HCT116 (cell line): ENCODE results near the gene EPHA3. TPM values are rescaled to one million over a fixed set of nuclear protein-coding genes. Genes with fewer than 3 reads are reported as not detected.

Experiments
- ATAC-seq: fragments of 200-7000 bp; cut with Tn5 transposase; 2 replicates; pipeline ENCODE4 v1.9.1; 2020; ENCODE audit warnings: mild to moderate bottlenecking, moderate library complexity
- BruUV-seq: library from RNA; stranded (reverse); fragments of 400-500 nt; replicated peaks from 2 replicates; lab custom pipeline; 2021; lab: Mats Ljungman, UMichigan
- CTCF ChIA-PET: fragments of 300-600 bp; sonication (Branson Sonifier 250); formaldehyde crosslinking; loops from one replicate; lab custom pipeline; 2021; ENCODE audit warnings: antibody characterized with exemption; lab: Charles Lee
- POLR2A ChIA-PET: fragments of 300-600, 350-600 bp; sonication (Branson Sonifier 250); formaldehyde crosslinking; loops from one replicate; lab custom pipeline; 2021; ENCODE audit warnings: antibody characterized with exemption; lab: Charles Lee
- RAD21 ChIA-PET, 2 experiments: fragments of 300-600 bp; sonication (Branson Sonifier 250); formaldehyde crosslinking; loops; one replicate each; lab custom pipeline; 2023; ENCODE audit warnings: low total read pairs in 2 of 2; ENCODE audit not compliant: uncharacterized antibody in 2 of 2, unreplicated experiment in 2 of 2, low non-redundant PET in 1 of 2; lab: Charles Lee
- DNase-seq: peaks from one replicate; pipeline ENCODE4 v3.0.0-alpha.2; 2010; ENCODE audit warnings: low read depth, low spot score
- H2AFZ ChIP-seq: fragments of 200-600 bp; shearing (Covaris generic), sonication (generic); 2 replicates; pipeline ENCODE4 v1.6.1; 2017; ENCODE audit warnings: low read depth, mixed run types, mixed read lengths, antibody characterized with exemption, low read length; ENCODE audit not compliant: poor library complexity, severe bottlenecking
- H3K27ac ChIP-seq: 2 replicates; pipeline ENCODE4 v1.5.1; 2012; ENCODE audit warnings: low read depth, low read length
- H3K27me3 ChIP-seq: fragments of 200-600 bp; sonication (generic); 2 replicates; pipeline ENCODE4 v1.6.1; 2016; ENCODE audit warnings: mixed run types, low read length, mixed read lengths; ENCODE audit not compliant: insufficient read depth
- H3K36me3 ChIP-seq, 2 experiments: fragments of 200-500 bp in 1 of 2; fragments of 200-600 bp in 1 of 2; sonication (Bioruptor generic) in 1 of 2; sonication (generic) in 1 of 2; 2 replicates each; pipeline versions ENCODE4 v1.5.1 to v1.6.1; 2014 to 2016; ENCODE audit warnings: low read length in 2 of 2, inconsistent platforms in 1 of 2, mixed read lengths in 1 of 2, mixed run types in 1 of 2; ENCODE audit not compliant: insufficient read depth in 2 of 2, control insufficient read depth in 1 of 2
- H3K4me1 ChIP-seq, 2 experiments: fragments of 200-600 bp in 1 of 2; sonication (generic) in 1 of 2; 2 replicates each; pipeline versions ENCODE4 v1.5.1 to v1.6.1; 2012 to 2017; ENCODE audit warnings: low read length in 2 of 2, inconsistent platforms in 1 of 2, mild to moderate bottlenecking in 1 of 2, mixed read lengths in 1 of 2, mixed run types in 1 of 2, moderate library complexity in 1 of 2; ENCODE audit not compliant: insufficient read depth in 2 of 2, control insufficient read depth in 1 of 2
- H3K4me2 ChIP-seq: fragments of 200-600 bp; sonication (generic); 2 replicates; pipeline ENCODE4 v1.6.1; 2017; ENCODE audit warnings: mixed run types, low read length, mixed read lengths
- H3K4me3 ChIP-seq, 2 experiments: fragments of 200-600 bp in 1 of 2; sonication (generic) in 1 of 2; replicated peaks in 1 of 2; 2 replicates each; pipeline ENCODE4 v1.5.1; 2011 to 2016; ENCODE audit warnings: low read length in 2 of 2, control low read depth in 1 of 2, low read depth in 1 of 2, mild to moderate bottlenecking in 1 of 2, mixed read lengths in 1 of 2, mixed run types in 1 of 2
- H3K79me2 ChIP-seq: fragments of 200-600 bp; sonication (generic); 2 replicates; pipeline ENCODE4 v1.6.1; 2017; ENCODE audit warnings: mild to moderate bottlenecking, mixed run types, low read length, moderate library complexity, mixed read lengths; ENCODE audit not compliant: insufficient read depth
- H3K9ac ChIP-seq: fragments of 200-600 bp; sonication (generic); 2 replicates; pipeline ENCODE4 v1.6.1; 2016; ENCODE audit warnings: low read length, mixed read lengths
- H3K9me2 ChIP-seq: fragments of 200-600 bp; sonication (generic), shearing (Covaris generic); 2 replicates; pipeline ENCODE4 v1.6.1; 2017; ENCODE audit warnings: mixed run types, mild to moderate bottlenecking, moderate library complexity; ENCODE audit not compliant: insufficient read depth
- H3K9me3 ChIP-seq, 2 experiments: fragments of 200-500 bp in 1 of 2; fragments of 200-600 bp in 1 of 2; sonication (Bioruptor generic) in 1 of 2; sonication (generic) in 1 of 2; 2 replicates each; pipeline ENCODE4 v1.6.1; 2014 to 2017; ENCODE audit warnings: low read length in 2 of 2, mixed read lengths in 2 of 2, inconsistent platforms in 1 of 2, low read depth in 1 of 2, mild to moderate bottlenecking in 1 of 2, mixed run types in 1 of 2, moderate library complexity in 1 of 2; ENCODE audit not compliant: control insufficient read depth in 1 of 2, insufficient read depth in 1 of 2
- H4K20me1 ChIP-seq: fragments of 200-600 bp; sonication (generic), shearing (Covaris generic); 2 replicates; pipeline ENCODE4 v1.6.1; 2017; ENCODE audit warnings: mixed run types, mild to moderate bottlenecking, moderate library complexity; ENCODE audit not compliant: insufficient read depth
- CBX3 ChIP-seq: IDR thresholded peaks from 2 replicates; pipeline ENCODE4 v1.6.1; 2012; ENCODE audit warnings: low read depth
- EGR1 ChIP-seq: IDR thresholded peaks from 2 replicates; pipeline ENCODE4 v1.6.1; 2012; ENCODE audit warnings: low read depth
- EZH2phosphoT487 ChIP-seq: fragments of 200-600 bp; IDR thresholded peaks from 2 replicates; pipeline ENCODE4 v1.6.1; 2018; ENCODE audit warnings: antibody characterized with exemption, borderline replicate concordance
- FOSL1 ChIP-seq: IDR thresholded peaks from 2 replicates; pipeline ENCODE4 v1.6.1; 2012; ENCODE audit warnings: low read depth
- JUND ChIP-seq: IDR thresholded peaks from 2 replicates; pipeline ENCODE4 v1.6.1; 2012
- POLR2A ChIP-seq: IDR thresholded peaks from 2 replicates; pipeline ENCODE4 v1.7.0; 2011; ENCODE audit warnings: borderline replicate concordance; ENCODE audit not compliant: insufficient read depth, insufficient read length; ENCODE audit errors: extremely low read depth
- POLR2AphosphoS5 ChIP-seq: IDR thresholded peaks from 2 replicates; pipeline ENCODE4 v1.6.1; 2011; ENCODE audit warnings: mild to moderate bottlenecking, low read depth, low read length, moderate library complexity
- SIN3A ChIP-seq: IDR thresholded peaks from 2 replicates; pipeline ENCODE4 v1.6.1; 2012; ENCODE audit warnings: low read depth
- SP1 ChIP-seq: IDR thresholded peaks from 2 replicates; pipeline ENCODE4 v1.6.1; 2012; ENCODE audit warnings: low read depth
- YY1 ChIP-seq: IDR thresholded peaks from 2 replicates; pipeline ENCODE4 v1.6.1; 2011; ENCODE audit warnings: low read length, low read depth, moderate library complexity, mild to moderate bottlenecking; ENCODE audit not compliant: insufficient replicate concordance; ENCODE audit errors: extremely low read depth
- ZFX ChIP-seq: fragments of 450-650 bp; IDR thresholded peaks from 2 replicates; pipeline ENCODE4 v1.6.1; 2017
- intact Hi-C: fragments of 100-400 bp; cut with micrococcal nuclease; formaldehyde crosslinking; loops from 2 replicates; pipeline ENCODE4 v1.10.0; 2022
- total RNA-seq: library from RNA; stranded (reverse); gene quantifications from one replicate; pipeline ENCODE4 v1.2.1, GENCODE V29; 2021; ENCODE audit not compliant: unreplicated experiment
- TF ChIP-seq, protein P1 (sequence below): IDR thresholded peaks from 2 replicates; pipeline ENCODE4 v1.6.1; 2012; ENCODE audit warnings: low read depth
- TF ChIP-seq, protein P2 (sequence below), 3 experiments: fragments of 200-600 bp in 1 of 3; sonication (generic) in 1 of 3; IDR thresholded peaks in 2 of 3; conservative IDR thresholded peaks in 1 of 3; 2 replicates each; pipeline ENCODE4 v1.5.1; 2012 to 2017; ENCODE audit warnings: low read depth in 2 of 3, low read length in 2 of 3, antibody characterized with exemption in 1 of 3, borderline replicate concordance in 1 of 3, control low read depth in 1 of 3, mild to moderate bottlenecking in 1 of 3, mixed read lengths in 1 of 3, mixed run types in 1 of 3, moderate library complexity in 1 of 3; ENCODE audit not compliant: insufficient read depth in 1 of 3

EPHA3 gene
- total RNA-seq, 1 experiment from 2014 or later: not detected

DNA sequence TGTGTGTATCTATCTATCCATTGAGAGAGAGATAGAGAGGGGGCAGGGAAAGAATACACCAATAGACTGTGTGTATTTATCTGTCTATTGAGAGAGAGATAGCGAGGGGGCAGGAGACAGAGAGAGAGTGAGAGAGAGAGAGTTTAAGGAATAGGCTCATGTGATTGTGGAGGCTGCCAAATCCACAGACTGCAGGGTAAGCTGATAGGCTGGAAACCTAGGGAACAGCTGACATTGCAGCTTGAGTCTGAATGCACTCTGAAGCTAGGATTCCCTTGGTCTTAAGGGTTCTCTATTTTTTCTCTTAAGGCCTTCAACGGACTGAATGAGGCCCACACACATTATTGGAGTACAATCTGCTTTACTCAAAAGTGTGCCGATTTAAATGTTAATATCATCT, 255.8 kb downstream of the EPHA3 start:
- ATAC-seq (no peak), DNase-seq (no peak)
- no peaks in the 10 kb centered on the region for H3K79me2 ChIP-seq
- ChIA-PET CTCF (no interaction called here), POLR2A (no interaction called here), RAD21 (no interaction called here)
- no peak overlapping the region for H3K4me3 ChIP-seq
- no peaks in the 10 kb centered on the region for H4K20me1 ChIP-seq
- H3K9me3 ChIP-seq: peaks cover 21 to 28% of the 10 kb centered on the region in 2 experiments; a peak in 2 of 4 replicates
- H3K27me3 ChIP-seq: no peaks in the 10 kb centered on the region
- H3K9ac ChIP-seq: no peak overlapping the region
- H3K9me2 ChIP-seq: no peaks in the 10 kb centered on the region
- H3K27ac ChIP-seq: no peak overlapping the region
- intact Hi-C loops: no loop called here
- BruUV-seq: no TSS peak
- no peaks in the 10 kb centered on the region for H3K4me1 ChIP-seq
- H2AFZ ChIP-seq: no peak overlapping the region
- H3K36me3 ChIP-seq: no peaks in the 10 kb centered on the region
- no peak overlapping the region for H3K4me2 ChIP-seq
- TF ChIP-seq EGR1 (no peak), POLR2A (no peak), POLR2AphosphoS5 (no peak), EZH2phosphoT487 (no peak), SIN3A (no peak), CBX3 (no peak), JUND (no peak), FOSL1 (no peak), ZFX (no peak), SP1 (no peak), YY1 (no peak)
- TF ChIP-seq, protein P1, sequence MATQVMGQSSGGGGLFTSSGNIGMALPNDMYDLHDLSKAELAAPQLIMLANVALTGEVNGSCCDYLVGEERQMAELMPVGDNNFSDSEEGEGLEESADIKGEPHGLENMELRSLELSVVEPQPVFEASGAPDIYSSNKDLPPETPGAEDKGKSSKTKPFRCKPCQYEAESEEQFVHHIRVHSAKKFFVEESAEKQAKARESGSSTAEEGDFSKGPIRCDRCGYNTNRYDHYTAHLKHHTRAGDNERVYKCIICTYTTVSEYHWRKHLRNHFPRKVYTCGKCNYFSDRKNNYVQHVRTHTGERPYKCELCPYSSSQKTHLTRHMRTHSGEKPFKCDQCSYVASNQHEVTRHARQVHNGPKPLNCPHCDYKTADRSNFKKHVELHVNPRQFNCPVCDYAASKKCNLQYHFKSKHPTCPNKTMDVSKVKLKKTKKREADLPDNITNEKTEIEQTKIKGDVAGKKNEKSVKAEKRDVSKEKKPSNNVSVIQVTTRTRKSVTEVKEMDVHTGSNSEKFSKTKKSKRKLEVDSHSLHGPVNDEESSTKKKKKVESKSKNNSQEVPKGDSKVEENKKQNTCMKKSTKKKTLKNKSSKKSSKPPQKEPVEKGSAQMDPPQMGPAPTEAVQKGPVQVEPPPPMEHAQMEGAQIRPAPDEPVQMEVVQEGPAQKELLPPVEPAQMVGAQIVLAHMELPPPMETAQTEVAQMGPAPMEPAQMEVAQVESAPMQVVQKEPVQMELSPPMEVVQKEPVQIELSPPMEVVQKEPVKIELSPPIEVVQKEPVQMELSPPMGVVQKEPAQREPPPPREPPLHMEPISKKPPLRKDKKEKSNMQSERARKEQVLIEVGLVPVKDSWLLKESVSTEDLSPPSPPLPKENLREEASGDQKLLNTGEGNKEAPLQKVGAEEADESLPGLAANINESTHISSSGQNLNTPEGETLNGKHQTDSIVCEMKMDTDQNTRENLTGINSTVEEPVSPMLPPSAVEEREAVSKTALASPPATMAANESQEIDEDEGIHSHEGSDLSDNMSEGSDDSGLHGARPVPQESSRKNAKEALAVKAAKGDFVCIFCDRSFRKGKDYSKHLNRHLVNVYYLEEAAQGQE: no peak
- TF ChIP-seq, protein P2, sequence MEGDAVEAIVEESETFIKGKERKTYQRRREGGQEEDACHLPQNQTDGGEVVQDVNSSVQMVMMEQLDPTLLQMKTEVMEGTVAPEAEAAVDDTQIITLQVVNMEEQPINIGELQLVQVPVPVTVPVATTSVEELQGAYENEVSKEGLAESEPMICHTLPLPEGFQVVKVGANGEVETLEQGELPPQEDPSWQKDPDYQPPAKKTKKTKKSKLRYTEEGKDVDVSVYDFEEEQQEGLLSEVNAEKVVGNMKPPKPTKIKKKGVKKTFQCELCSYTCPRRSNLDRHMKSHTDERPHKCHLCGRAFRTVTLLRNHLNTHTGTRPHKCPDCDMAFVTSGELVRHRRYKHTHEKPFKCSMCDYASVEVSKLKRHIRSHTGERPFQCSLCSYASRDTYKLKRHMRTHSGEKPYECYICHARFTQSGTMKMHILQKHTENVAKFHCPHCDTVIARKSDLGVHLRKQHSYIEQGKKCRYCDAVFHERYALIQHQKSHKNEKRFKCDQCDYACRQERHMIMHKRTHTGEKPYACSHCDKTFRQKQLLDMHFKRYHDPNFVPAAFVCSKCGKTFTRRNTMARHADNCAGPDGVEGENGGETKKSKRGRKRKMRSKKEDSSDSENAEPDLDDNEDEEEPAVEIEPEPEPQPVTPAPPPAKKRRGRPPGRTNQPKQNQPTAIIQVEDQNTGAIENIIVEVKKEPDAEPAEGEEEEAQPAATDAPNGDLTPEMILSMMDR (IDR thresholded peaks at IDR 0.05 in 2 of 3, conservative IDR thresholded peaks at IDR 0.05 in 1 of 3; ENCODE audit: borderline replicate concordance in 1 of 3, insufficient read depth in 1 of 3, low read depth in 2 of 3, low read length in 2 of 3): no peak
